HG03520 (cell line): ENCODE data around the gene ALX4.

Experiments
- ATAC-seq: cut with Tn5 transposase; IDR thresholded peaks from one replicate; pipeline ENCODE4 v1.9.1; 2021; ENCODE audit warnings: mild to moderate bottlenecking, moderate library complexity; ENCODE audit not compliant: unreplicated experiment

ALX4 gene

DNA sequence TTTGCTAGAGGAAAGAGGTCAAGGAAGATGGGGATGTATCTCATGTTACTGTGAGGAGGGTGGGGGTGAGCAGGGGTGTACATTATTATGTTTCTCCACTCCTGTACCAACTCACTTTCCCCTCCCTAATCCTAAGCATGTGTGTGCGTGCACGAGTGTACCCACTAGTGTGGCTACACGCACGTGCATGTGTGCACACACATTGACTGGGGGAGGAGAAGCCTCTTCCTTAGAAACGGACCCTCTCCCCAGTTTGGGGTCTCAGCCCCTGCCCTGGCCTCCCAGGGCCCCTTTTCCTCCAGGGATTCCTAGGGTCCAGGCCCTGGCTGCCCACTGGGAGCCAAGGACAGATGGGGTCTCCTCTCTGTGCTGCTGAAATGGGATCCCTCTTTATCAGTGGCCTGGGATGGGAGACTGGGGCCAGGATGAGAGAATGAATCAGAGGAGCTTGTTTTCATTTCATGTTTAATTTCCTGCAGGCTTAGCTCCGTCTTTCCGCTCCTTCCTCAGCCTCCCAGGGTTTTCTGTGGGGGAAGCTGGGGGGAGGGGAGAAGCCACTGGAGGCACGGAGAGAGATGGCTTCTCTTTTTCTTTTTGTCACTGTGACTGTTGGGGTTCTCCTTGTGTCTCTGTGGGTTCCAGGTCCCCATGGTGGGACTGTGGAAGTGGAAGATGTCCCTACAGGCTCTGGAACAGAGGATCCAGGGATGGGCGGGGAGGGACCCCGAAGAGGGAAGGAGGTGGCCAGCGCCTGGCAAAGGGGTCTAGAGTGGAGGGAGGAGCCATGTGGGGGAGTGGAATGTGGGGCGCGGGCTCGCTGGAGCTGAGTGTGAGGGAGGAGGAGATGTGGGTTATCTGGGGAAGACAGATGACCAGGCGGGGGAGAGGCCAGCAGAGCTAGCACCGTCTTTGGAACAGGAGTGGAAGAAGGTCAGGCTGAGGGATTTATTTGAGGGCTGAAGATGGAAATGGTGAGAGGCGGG, 40.3 kb downstream of the ALX4 start:
- no peak for ATAC-seq

DNA sequence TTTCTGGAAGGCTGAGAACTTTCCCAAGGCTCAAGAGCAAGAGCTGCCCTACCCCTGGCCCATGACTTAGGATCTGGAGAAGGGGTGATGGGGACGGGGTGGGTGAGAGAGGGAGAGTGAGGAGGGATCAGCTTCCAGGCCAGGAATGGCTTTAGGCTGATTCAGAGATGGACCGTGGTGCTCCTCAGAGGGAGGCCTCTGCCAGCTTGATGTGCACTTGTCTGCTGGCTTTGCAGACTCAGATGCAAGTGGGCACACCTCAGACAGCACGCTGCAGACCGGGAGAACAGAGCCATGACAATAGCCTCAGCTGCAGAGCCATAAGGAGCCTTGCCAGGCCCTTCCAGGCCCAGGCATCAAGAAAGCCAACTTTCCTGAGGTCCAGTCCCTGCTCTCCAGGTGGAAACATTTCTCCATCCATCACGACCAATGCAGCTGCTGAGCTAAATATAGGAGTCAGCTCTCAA, 41.3 kb downstream of the ALX4 start:
- no peak for ATAC-seq

DNA sequence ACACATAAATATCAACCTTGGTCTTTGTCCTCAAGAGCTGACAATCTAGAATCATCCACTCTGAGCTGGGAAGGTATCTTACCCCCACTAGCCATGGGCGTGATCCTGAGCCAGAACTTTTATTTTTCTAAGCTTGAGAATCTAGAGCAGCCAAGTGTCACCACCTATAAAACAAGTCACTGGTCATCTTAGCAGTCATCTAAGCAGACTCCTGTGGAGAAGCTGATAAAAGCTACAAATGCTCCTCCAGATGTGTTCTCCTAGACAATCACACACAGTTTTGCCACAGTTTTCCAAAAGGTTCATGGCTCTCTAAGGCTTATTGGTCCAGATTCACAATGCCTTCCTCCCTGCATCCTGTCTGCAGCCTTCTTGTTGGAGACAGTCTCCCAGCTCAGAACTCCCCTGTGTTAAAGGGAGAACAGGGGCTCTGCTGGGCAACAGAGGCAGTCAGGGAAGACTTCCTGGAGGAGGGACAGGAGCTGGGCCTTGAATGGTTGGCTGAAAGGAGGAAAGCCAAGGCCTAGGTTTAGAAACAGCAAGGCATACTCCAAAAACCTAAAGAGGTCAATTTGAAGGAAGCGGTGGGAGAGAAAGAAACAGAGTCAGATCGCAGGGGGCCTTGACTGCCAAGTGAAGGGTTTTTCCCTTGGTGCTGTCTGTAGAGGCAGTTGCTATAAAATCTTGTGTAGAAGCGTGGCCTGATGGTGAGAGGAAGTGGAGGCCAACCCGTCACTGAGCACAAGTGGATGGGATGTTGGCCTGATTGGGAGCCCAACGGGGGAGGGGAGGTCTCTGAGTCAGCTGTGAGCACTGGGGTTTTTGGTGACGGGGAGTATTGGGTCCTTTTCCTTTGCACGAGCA, 42.0 kb downstream of the ALX4 start:
- ATAC-seq: no peak

DNA sequence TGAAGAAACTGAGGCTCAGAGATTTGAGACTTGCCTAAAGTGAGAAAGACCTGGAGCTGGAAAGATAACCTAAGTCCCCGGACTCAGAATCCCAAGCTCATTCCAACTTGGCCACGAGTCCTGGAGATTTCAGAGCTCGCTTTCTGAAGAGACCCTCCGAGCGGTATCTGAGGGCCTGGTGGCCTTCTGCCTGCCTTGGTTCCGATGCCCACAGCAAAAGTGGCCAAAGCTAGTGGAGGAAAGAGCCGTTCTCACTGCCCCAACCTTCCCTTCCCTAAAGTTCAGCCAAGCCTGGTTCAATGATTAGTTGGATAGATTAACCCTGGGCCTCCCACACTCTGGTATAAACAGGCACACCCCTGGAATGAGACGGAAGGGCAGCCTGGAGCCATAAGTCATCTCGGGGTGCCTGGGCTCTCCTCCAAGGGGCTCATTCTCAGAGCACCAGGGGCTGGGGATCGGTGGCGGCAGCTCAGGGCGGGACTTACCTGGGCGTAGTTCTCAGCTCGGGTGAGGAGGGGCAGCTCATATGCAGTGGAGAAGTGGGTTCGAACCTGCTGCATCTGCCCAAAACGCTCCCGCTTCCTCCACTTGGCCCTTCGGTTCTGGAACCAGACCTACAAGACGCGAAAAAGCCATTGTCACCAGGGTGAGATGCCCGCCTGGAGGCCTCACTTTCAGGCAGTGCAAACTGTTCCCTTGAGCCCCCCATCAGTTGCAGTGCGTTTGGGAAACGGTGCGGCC, 42.8 kb downstream of the ALX4 start:
- no peak for ATAC-seq

DNA sequence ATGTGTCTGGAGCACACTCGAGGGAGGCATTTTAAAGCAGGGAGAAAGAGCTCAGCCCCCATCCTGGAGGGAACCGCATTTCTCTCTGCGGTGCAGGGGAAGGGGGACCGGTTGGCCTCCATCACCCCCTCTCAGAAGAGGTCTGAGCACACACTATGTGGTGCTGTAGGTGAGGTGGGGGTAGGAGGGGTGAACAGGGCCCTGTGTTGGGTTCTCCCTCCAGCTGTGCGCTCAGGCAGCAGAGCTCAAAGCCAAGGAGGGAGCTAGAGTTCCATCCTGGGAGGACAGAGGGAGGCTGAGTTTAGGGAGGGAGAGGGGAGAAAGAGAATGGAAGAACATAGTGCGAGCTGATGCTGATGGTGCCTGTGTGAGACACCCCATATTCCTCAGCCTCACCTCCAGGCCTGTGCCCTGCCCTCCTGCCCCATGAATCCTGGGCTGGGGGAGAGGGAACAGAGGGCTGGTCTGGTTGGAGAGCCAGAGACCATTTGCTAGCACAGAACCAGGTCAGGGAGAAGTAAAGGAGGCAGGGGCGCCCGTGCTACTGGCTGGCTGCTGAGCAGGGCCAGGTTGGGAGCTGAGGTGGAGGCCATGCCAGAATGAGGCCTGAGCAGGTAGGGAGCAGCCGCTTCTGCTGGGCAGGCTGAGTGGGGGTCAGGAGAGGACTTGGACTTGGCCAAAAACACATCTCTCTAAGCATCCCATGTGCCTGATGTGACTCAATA, 43.7 kb downstream of the ALX4 start:
- ATAC-seq: no peak

DNA sequence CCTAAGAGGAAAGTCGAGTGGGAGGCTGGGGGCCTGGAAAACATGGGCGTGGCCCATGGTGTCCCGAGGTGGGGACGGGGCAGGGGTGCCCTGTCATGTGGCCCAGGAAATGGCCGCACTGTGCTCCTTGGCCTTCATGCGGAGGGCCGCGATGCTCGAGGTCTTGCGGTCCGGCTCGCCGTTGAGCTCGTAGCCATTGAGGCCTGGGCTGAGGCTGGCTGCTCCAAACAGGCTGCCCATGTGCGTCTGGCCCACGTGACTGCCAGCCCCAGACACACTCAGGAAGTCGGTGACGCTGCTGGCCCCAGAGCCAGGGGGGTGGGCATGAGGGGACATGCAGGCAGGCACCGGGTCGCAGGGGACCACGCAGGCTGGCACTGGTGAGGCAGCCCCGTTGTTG, 45.2 kb downstream of the ALX4 start:
- no peak for ATAC-seq

DNA sequence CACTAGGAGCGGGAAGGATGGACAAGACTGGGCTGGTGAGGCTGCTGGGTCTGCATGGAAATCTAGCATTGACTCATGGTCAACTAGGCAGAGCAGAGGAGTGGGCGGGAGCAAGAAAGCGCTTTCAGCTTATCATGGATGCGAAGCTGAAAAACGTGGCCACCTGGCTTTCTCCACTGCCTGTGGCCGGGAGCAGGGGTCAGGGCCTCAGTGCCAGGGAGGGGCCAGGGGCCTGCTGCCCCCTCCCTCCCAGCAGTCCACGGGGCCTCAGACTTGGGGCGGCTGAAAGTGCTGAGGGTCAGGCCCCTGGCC, 45.5 kb downstream of the ALX4 start:
- no peak for ATAC-seq

DNA sequence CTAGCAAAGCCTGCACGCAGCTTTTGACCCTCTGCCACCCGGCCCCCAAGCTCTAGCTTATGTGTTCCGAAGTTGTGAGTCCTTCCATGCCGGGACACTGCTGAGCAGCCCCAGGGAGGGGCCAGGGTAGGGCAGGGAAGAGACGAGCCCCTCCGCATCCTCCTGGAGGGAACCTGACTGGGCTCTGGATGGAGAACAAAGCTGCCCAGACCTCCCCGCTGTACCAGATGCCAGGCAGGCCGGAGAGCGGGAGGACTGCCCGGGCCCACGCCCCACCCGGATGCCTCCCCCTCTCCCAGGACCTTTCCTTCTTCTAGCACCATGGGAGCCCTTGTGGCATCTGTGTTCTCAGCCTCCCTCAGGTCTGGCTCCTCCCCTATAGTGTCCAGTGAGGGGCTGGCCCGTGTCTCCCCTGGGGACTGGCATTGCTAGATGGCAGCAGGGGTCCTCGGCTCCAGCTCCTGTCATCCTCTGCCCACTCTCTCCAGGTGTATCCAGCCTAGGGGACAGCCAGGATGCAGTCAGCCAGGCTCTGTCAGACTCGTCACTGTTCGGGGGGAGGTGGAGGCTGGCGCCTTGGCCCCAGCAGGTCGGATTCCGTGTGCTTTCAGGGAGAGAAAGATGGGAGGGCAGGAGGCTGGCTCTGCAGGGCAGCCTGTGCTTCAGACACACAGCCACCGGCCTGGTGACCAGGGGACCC, 46.1 kb downstream of the ALX4 start:
- no peak for ATAC-seq

DNA sequence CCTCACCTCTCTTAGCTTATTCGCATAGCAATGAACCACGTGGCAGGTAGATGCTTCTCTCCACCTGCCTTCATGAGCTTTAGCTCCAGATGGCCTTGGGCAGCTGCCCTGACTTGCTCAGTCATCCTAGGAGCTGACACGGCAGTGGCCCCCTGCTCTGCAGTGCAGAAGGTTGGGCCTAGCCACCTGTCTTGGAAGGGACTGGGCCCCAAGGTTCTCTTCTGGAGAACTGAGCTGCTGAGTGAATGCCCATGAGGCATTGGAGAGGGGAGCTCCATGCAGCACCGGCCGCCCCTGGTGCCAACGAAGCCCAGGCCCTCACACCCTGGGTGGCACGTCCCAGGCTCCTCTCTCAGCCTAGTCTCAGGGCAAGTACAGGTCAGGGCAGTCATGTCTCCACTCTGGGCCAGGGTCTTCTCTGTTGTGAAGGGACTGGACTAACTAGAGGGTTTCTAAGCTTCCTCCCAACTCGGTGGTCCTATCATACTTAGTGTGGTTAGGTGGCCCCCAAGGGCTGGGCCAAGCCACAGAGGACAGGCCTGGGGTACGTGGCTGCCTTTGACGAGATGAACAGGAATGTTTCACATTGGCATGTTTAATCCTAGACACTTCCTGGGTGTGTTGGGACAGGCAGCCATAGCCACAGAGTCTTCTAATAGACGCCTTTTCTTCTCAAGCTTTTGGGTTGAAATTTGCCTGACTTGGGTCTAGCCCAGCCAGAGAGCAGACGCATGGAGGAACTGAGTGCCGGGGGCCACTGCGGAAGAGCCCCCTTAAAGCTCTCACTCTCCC, 47.9 kb downstream of the ALX4 start:
- no peak for ATAC-seq

DNA sequence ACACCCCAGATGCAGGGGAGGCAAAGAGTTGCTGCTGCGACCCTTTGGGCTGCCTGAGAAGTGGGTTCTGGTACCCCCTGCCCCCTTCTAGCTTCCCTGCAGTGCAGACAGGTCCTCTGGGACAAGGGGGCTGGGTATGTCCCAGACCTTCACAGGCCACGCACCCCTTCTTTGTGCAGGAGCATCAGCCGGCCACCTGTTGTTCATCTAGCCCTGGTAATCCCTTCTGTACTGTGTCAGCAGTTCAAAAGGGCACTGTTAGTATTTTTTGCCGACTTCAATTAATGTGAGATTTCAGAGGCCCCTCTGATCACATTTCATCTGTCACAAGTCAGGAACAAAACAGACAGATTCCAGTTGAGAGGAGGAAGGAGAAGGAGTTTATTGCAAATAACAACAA, 49.9 kb downstream of the ALX4 start:
- no peak for ATAC-seq

DNA sequence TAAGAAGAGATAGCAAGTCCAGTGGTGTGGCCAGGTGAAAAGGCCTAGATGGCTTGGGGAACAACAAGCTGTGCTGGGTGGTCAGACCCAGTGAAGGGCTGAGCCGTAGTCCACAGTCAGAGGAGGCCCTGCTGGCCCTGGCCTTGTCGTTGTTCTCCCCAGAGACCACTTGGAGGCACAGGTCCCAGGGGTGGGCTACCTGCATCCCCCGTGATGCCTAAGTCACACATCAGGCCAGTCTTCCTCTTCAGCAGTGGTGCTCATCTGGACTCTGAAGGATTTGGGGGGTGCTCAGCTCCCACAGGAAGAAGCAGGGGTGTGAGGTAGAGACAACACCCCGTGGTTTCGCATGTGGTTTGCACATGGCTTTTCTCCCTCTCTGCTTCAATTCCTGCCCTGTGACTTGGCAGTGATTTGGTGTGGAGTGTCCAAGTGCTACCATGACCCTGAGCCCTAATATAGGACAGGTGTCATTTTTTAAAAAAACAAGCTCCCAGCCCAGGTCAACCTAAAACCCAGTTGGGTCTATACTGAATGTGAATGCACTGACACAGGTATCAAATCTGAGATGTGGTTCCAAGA, 51.0 kb downstream of the ALX4 start:
- ATAC-seq: no peak

DNA sequence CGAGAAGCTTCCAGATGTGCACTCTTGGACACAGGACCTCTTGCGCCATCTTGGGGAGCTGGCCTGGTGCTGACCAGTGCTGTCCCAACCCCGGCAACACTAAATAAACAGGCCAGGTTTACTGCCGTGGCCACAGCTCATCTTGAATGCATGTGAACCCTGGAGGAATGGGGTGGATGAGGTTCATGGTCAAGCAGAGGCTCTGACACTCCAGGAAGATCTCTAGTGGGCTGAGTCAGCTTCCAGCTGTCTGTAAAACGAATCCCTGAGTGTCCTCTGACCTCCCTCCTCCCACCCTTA, 51.8 kb downstream of the ALX4 start:
- ATAC-seq: no peak

DNA sequence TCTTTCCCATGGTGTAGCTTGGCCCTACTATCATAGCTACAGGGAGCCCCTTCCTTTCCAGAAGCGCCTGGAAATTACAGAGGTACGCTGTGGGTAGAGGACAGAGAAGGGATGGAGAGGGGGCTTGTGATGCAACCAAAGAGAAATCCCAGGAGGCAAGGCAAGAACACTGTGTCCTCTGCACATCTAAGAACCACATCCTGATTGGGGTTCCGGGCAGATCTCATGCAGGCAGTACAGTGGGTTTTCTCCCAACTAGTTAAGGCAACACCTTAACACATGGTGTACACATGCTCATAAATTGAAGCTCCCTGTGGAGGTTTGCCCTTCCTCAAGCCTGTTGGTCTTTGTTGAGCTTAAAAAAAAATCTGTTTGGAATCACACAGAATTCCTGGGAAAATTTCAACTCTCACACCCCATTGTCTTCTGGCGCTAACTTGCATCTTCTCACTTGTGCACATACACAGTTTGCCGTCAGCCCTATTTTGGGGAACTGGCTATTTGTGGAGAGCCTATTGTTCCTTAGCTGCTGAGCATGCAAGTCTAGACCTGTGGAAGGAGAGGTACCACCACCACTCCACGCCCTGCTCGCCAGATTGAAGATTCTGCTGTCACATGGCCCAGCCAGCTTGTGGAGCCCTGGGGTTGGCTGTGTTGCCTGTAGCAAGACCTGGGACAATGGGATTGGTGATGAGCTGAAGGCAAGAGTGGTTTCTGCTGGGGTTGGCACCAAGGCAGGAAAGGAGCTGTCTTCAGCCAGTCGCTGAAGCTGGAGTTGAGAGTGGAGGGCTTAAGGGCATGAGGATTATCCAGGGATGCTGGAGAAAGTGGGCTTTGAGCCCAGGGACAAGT, 52.4 kb downstream of the ALX4 start:
- no peak for ATAC-seq

DNA sequence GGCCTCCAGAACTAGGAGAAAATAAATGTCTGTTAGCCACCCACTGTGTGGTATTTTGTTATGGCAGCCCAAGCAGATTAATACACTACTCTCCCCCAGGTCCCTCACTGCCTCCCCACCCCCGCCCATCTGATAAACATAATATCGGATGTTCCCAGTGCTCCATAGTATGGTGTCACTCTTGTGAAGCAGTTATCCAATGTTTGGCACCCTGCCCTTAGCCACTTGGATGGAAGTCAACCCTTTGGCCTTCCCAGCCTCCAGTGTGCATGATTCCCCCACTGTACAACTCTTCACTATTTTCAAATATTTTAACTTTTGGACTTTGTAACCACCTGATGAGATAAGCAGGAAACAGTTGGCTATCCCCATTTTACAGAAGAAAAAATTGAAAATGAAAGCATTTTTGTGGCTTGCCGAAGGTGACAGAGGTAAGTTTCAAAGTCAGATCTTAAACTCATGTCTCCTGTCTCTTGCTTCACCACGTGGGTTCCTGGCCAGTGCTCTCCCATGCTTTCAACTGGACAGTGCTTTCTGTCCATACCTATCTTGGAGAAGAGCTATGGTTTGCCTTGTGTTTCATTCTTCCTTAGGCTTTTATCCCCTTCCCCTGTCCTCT, 53.2 kb downstream of the ALX4 start:
- ATAC-seq: no peak

DNA sequence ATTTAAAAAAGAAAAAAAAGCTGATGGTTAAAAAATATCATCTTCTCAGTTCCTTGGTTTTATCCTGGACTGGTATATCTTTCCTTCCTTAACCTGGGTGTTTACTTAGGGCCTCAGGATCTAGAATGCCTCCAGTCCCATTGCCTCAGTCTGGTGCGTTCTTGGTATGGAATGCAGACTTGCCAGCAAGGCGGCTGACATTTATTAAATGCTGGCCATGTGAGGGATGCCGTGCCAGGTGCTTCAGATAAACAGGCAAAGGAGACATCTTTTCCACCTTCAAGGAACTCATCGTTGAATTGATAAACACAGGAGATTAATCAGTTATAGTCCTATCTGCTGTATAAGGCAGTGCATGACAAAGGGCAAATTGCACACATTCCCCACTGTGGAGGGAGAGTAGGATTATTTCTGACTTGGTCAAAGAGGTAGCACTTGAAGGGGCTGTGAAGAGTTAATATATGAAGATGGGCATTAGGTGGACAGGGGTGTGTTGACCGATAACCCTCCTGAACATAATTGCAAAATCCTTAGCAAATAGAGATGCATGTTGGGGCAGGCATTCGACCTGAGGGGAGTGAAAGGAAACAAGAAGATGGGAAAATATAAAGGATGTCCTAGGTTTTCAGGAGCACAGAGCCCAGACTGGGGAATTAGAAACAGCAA, 54.4 kb downstream of the ALX4 start:
- no peak for ATAC-seq

DNA sequence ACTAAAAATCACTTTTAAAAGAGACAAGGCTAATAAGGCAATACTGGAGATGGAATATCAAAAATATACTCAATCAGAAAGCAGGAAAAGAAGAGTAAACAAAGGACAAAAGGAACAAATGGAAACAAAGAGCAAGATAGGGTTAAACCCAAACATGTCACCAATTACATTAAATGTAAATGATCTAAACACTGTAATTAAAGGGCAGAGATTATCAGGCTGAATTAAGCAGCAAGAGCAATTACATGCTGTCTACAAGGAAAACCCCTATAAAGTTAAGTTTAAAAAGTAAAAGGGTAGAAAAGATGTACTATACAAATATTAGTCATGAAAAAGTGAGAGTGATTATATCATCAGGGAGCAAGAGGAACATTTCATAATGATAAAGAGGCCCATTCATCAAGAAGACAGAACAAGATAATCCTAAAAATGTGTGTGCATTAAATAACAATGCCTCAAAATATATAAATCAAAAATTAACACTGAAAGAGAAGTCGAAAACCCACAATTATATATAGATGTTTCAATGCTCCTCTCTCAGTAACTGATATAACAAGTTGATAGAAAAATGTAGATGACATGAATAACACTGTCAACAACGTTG, 56.8 kb downstream of the ALX4 start:
- no peak for ATAC-seq

DNA sequence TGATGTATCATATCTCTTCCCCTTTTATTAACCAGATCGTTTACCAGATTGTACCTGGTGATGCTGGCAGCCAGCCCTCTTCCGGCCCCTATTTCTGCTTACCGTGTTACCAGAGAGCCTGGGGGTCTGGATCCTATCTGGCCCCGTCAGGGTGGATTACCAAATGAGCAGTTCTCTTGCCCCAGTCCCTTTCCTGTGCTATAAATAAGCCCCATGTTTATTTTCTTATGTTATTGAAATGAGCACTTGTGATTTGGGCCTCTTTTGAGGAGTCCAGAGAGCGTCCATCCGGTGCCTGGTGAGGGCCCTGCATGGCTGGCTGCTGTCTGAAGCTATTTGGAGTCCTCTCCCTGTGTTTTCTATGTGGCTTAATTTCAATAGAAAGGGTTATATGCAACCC, 59.5 kb downstream of the ALX4 start:
- no peak for ATAC-seq
